ENCODE results near the gene MMUT.
"Not testable (repeated sequence)": the region's sequence is repeated elsewhere in the genome, so short reads cannot be mapped to it uniquely, and the experiment has no call there.

MMUT gene

GRCh38 chr6:49430866-49431265 lies 32.2 kb downstream of the MMUT start:
- no peak for DNase-seq
- intact Hi-C loops (cut with DNase I), result no loop called here

DNA sequence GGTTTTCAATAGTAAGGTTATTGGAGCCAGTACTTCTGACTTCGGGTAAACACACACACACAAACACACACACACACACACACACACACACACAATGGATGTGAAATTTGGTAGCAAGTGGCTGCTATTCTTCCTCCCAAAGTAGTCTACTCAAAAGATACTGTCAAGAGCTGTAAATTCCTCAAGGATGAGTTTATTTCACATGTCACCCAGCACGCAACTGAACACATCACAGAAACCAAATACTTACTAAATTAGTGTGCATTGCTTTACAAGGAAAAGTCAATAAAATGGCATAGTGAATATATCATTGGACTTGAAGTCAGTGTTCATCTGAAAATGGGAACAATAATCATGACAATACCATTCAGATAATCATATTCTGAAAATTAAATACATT lies 32.9 kb downstream of the MMUT start:
- intact Hi-C loops (cut with DNase I), result no loop called here

DNA sequence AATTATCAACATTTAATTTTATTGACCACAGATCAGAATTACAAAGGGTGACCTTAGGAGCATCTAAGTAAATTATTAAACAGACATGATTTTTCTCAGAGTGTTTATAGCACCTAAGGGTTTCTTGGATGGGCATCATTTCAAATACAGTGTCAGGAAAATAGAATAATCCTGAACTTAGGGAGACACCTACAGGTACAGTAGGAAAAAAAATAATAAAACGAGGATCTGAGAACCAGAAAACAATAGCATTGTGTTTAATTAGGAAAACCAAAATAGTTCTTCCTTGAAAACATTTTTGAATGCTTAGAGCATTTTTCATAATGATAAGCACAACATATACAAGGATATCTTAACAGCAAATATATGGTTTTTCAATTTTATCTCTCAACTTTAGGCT lies 39.2 kb downstream of the MMUT start:
- intact Hi-C loops (cut with DNase I), result no loop called here
- DNase-seq, result no peak

More for the DNA sequence above, 32.9 kb downstream of the MMUT start:
- no peak for DNase-seq

DNA sequence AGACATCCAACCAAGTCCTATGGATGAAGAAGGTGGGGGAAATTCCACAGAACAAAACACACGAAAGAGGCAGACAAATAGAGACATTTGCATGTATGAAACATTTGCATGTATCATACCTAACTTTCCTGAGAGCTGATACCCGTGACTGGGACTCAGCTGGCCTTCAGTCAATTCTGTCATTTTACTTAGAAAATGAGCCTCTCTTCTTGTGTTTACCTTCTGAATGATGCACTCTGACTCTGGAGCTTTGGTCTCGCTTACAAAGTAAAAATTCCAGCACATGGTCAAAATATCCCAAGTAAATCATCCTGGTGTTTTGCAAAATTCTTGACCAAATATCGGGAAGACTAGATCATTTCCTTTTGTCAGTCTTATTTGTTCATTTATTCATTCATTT lies 46.9 kb downstream of the MMUT start:
- no peak for DNase-seq
- intact Hi-C loops (cut with DNase I), result no loop called here

DNA sequence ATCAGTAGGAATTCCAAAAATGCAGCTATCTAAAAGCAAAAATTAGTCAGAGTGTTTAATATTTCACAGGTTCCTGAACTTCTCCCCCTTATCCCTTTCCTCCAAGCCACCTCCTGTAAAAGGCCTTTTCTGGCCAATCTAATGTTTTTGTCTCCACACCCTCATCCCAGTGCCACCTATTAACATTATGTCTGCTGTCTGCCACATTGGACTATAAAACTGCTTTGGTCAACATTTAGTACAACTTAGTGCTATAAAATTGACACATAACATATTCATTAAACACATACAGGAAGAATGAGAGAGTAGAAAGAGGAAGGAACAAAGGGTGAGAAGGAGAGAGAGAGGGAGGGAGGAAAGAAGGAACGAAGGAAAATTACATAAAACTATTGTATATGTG lies 47.7 kb downstream of the MMUT start:
- DNase-seq, result no peak
- intact Hi-C loops (cut with DNase I), result no loop called here

DNA sequence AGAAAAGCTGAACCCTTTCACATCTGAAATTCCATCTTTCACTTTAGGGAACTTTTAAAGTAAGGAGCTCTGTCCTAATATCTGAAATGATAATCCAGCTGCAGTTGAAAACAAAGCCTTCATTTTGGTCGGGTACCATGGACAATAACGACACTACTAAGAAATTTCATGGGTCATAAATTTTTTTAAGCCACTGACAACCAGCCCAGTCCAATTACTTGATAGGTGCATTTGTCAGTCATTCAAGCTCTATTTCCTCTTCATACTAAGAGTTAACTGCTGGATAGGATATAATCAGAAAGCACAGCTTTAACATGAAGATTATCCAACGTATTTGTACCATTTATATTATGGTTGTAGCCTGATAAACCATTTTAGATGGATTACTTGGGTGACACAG lies 52.5 kb downstream of the MMUT start:
- intact Hi-C loops (cut with DNase I), result no loop called here
- no peak for DNase-seq

- peak; percentile 4 to 91 (median 77) for DNase-seq
- intact Hi-C loops (cut with DNase I), result no loop called here
Observed at GRCh38 chr6:49409951-49410542, 53.0 kb downstream of the MMUT start.

- intact Hi-C loops (cut with DNase I), result no loop called here
- DNase-seq, result peak in 1 of 42 donors; percentile 4
Observed at GRCh38 chr6:49406250-49406970, 56.6 kb downstream of the MMUT start.

DNA sequence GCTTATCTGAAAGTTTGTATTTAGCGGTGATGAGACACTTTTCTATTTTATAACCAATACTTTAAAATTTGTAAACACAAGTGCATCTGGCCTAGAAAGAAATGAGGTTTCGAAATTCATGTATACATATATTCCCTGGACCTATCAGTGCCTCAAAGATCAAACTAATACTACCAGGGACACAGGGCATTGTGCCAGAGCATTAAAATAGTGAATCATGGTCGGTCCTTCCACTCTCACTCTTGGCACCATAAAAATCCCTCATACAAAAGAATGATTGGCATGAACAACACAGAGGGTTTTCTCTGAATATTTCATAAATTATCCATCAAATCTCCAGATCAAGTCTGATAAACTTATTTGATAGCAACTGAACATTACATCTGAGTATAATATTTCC lies 62.0 kb downstream of the MMUT start:
- no peak for DNase-seq
- intact Hi-C loops (cut with DNase I), result no loop called here

- DNase-seq; intact Hi-C loops (cut with DNase I): not testable (repeated sequence)
Observed at GRCh38 chr6:49386667-49387508, 76.2 kb downstream of the MMUT start.

DNA sequence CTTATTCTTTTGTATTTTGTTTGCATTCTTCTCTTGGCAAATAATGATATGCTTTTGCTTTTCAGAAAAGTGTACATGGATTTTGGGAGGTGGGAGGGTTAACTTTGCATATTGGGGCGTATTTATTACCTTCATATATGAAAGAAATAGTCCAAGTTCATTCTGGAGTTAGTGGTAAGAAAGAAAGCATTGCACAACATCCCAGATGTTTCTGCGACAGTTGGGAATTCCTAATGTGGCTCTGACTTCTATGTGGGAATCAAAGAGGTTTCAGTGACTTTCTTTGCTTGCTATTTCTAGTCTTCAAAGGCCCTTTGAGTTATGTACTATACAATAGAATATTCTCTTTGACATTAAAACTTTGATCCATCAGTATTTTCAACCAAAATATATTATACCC lies 78.1 kb downstream of the MMUT start:
- intact Hi-C loops (cut with DNase I), result no loop called here
- DNase-seq, result no peak
